ENCODE measurements around the gene GREM1. TPM values are rescaled to one million over a fixed set of nuclear protein-coding genes. Genes with fewer than 3 reads are reported as not detected.

GREM1 gene
- total RNA-seq, 1 experiment from 2014 or later = not detected

DNA sequence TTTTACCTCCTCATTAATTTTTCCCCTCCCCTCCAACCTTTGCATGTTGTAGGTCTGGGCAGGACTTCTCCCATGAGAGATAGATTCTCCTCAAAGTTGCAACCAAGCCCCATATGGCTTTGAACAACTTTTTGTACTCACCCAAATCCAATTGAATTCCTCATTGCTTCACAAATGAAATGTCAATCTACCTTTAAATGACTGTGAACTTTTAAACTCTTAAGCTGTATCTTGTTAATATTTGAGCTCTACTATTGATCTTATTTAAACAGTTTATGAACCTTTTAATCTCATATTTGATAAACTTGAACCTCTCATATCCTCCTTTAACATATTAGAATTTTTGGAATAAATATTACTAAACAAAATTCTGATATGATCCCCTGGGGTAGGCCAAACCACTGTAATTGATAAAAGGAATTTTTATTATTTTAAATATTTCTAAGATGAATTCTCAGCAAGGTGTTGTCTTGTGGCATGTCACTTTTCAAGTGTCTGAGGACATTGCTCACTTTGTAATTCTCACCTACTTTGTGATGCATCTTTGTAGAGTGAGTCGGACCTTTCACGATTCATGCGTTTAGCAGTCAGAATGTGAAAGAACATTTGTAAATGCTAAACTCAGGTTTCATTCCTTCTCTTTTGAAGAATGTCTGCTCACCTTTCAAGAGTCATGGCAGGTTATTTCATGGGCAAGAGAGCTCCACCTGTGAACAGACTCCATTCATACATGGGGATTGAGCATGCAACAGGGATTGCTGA, 23.4 kb upstream of the GREM1 start:
- no peak for DNase-seq (ENCODE audit: low read depth)

DNA sequence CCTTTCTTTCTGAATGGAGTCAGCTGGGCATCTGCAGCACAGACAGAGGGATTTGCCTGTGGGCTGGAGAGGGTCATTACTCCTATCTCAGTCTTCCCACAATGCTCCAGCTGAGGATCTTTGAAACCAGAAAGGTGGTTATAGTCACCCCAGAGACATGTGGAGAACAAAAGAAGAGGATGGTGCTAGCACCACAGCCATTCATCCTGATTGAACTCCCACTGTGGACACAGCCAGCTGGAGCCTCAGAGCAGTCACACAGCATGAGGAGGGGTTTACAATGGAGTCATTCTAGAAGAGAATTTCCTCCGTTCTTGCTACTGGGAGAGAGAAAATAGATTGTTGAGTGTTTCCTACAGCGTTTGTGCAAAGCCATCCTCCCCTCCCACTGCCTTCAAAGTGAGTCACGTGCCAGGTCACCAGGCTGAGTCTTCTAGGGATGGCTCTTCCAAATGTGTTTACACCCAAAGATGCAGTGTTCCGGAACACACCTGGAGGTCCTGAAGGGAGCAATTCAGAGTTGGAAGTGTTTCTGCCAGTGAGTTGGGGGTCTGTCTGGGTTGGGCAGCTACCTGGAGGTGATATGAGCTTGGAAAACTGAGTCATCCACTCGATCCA, 18.9 kb upstream of the GREM1 start:
- peak; percentile 14 for DNase-seq (ENCODE audit: low read depth)

DNA sequence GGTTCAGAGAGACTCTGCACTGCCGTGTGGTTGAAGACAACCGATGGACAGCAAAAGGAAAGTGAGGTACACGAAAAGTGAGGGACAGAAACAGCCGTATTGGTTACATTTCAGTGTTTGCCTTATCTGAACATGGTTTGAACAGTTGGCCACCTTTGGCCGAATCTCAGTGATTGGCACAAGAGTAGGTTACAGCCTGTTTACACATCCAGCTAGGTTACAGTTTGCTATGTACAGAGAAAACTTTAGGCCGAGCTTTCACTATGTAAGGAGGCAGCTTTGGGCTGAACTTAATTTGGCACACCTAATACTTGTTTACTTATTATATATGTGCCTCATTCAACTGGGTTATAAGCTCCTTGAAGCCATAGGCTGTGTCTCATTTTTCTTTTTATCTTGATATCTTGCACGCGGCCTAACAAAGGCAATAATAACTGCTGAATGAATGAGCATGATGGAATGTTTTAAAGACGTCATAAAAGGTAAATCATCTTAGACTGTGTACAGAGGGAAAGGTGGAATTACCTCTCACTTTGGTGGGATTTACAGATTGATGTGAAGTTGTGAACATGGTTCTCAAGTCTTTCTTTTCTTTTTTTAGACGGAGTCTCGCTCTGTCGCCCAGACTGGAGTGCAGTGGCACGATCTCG, 17.2 kb upstream of the GREM1 start:
- DNase-seq (ENCODE audit: low read depth) = peak; percentile 66

GRCh38 chr15:32701863-32702262, 15.9 kb upstream of the GREM1 start:
- DNase-seq (ENCODE audit: low read depth) = peak; percentile 29

DNA sequence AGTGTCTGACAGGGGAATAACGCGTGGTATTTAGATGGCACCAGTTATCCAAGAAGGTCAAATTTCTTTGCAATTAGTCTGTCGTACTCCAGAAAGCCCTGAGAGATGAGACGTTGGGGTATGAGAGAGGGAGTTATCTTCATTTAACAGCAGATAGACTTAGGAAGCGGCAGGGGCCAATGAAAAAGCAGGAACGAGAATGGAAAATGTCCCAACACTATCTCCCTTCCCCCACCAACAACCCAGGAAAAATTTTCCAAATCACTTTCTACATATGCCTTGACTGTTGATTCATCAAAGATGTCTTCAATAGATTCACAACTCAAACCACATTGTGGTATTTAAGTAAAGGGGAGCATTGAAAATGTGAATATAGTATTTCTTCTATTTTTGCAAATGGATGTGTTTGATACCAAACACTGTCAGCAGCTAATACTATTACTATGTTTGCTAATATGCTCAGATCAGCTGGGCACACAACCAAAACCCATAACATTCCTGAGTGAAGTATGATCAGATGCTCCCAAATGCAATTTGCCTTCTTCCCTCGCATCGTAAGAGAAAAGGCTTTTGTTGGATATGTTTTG, 13.3 kb upstream of the GREM1 start:
- DNase-seq (ENCODE audit: low read depth) = no peak

DNA sequence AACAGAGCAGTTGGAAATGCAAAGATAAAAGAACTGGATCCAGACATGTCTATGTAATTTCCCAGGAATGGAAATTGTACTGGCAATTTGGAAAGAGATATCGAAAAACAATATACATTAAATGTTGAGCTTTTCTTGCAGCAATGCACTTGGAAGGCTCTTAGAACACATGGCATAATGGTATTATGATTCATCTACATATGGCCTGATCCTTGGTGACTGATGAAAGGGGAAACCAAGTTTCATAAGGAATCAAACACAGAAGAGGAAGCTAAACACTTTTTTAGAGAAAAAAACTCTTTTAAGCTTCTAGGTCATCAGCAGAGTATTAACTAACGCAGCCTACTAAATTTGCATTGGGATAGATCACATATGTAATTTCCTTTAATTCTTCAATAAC, 12.4 kb upstream of the GREM1 start:
- peak; percentile 30 for DNase-seq (ENCODE audit: low read depth)

- peak; percentile 25 for DNase-seq (ENCODE audit: low read depth)
These were observed 11.1 kb upstream of the GREM1 start for GRCh38 chr15:32706704-32707103.

DNA sequence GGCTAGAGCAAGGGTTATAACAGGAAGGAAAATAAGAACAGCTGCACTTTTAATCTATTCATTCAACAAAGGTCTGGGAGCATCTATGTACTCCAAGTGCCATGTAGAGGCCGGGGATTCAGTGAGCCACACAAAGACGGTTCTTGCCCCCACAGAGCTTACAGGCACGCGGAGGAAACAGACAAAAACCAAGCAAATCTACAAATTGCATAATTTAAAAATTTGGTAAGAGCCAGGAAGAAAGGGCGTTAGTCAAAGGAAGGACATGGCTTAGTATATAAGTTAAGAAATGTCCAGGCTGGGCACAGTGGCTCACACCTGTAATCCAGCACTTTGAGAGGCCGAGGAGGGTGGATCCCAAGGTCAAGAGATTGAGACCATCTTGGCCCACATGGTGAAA, 10.4 kb upstream of the GREM1 start:
- DNase-seq (ENCODE audit: low read depth) = no peak

DNA sequence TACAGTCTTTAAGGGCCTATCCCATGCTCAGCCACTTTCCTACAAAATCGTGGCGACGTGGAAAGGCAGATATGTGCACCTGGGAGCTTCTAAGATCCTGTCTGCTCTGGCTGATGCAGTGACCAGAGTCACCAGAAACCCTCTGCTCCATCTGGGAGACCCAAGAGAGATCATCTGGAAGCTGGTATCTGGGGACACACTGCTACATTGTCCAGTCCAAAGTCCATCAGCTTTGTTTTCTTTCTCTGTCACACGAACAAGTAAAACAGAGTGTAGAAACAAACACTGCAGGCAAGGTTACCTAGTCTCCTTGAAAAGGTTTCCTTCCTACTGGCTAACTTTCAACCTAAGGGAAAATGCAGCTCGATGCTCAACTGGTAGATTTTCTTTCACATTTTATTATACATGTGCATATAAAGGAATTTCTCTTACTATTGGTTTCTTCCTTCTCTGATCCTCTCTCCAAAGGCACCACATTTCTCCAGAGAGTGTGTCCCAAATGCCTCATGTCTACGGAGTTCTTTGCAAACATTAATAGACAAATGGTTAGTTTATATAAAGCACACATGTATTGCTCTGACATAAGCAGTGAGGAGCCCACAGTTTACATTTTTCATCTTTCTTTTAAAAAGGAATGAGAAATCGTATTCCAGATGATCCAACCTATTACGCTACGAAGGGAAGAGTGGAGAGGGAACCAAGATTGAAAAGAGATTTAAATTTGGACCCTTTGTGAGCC, 8.3 kb upstream of the GREM1 start:
- no peak for DNase-seq (ENCODE audit: low read depth)

- DNase-seq (ENCODE audit: low read depth) = no peak
These were observed 2.5 kb upstream of the GREM1 start for GRCh38 chr15:32715276-32715675.

GRCh38 chr15:32716216-32716914, 1.4 kb upstream of the GREM1 start:
- DNase-seq (ENCODE audit: low read depth) = no peak

- no peak for DNase-seq (ENCODE audit: low read depth)
These were observed 834 bp upstream of the GREM1 start for GRCh38 chr15:32716915-32717425.

- no peak for DNase-seq (ENCODE audit: low read depth)
These were observed 520 bp downstream of the GREM1 start for GRCh38 chr15:32718227-32718820.

GRCh38 chr15:32718821-32719716, 1.3 kb downstream of the GREM1 start:
- no peak for DNase-seq (ENCODE audit: low read depth)

DNA sequence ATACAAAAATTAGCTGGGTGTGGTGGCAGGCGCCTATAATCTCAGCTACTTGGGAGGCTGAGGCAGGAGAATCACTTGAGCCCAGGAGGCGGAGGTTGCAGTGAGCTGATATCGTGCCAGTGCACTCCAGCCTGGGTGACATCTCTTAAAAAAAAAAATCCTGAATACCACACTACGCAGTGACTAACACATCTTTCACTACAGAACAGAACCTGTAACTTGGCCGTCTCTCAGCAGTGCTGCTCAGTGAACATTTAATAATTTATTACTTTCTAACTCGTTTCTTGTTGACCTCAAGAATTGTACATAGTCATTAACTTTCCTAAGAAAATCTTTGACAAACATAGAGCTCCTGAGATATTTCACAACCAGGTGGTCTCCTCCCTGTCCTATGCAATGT, 3.8 kb downstream of the GREM1 start:
- DNase-seq (ENCODE audit: low read depth) = no peak

DNA sequence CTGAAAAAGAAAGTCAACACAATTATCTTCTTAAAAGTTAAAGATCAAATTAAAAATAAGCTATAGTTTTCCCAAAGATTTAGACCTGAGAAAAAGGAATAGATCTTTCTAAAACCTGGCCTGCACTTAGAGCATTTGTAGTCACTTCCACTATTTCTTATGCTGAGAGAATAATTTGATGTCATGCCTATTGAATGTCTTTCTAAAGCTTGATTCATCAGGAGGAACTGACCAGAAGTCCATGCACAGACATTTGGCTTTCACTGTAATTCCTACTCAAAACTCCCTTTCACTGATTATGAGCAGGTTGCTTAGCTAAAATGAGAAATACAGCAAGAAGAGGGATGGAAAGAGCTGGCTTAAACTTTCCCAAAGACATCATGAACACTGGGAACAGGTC, 4.3 kb downstream of the GREM1 start:
- DNase-seq (ENCODE audit: low read depth) = no peak

DNA sequence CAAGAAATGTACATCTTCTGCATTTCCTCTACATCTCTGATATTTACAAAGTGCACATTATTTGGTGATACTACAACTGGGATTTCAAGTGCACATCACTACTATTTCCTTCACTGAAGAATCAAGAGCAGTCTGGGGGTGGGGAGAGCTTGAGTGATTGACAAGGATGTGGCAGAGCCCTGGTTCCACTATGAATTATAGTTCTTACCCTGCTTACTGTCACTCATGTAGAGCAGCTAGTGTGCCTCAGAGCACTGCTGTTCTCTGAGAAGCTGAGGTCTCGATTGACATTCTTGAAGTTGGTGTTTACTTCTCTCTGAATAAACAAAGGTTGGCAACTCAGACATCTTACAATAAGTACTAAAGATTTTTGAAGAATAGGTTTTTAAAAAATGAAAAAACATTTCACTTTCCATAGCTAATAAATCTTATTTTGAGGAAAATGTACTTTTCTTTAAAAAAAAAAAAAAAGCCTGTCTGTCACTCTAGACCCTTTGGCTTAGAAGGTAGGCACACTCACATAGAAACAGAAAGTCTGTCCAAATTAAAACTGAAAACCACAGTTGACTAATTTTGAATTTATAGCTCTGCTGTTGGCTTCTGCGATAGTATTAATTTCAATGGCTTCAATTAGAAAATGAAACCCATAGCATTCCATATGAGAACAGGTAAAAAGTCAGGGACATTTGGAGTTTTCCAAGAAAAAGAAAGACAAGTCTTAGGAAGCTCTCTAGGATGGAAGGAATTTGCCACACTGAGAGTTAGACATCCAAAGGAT, 5.6 kb downstream of the GREM1 start:
- DNase-seq (ENCODE audit: low read depth) = no peak

GRCh38 chr15:32729700-32730395, 12.0 kb downstream of the GREM1 start:
- no peak for DNase-seq (ENCODE audit: low read depth)
